H1 (cell line): ENCODE results near the gene MAMSTR. TPM values are rescaled to one million over a fixed set of nuclear protein-coding genes. Genes with fewer than 3 reads are reported as not detected.

Experiments
- CTCF ChIA-PET: fragments of 300-600 bp; sonication (Branson Sonifier 250); formaldehyde crosslinking; loops from one replicate; lab custom pipeline; 2021; ENCODE audit not compliant: partially characterized antibody; lab: Charles Lee
- POLR2A ChIA-PET: fragments of 300-600 bp; sonication (Branson Sonifier 250); formaldehyde crosslinking; loops from one replicate; lab custom pipeline; 2021; ENCODE audit warnings: inconsistent platforms; ENCODE audit not compliant: partially characterized antibody; lab: Charles Lee
- DNase-seq, 2 experiments: peaks; one replicate each; pipeline versions ENCODE4 v3.0.0 to v3.0.0-alpha.2; 2010 to 2022; ENCODE audit warnings: low spot score in 2 of 2, low read depth in 1 of 2, mixed read lengths in 1 of 2
- FAIRE-seq: peaks from 2 replicates; lab custom pipeline; 2011; peaks lifted over from hg19 to GRCh38; lab: Jason Lieb, UNC
- H2AFZ ChIP-seq: 2 replicates; pipeline ENCODE4 v1.8.1; 2012; ENCODE audit warnings: low read length, inconsistent platforms
- H2AK5ac ChIP-seq: 2 replicates; pipeline ENCODE4 v1.6.1; 2013; ENCODE audit warnings: low read depth, low read length
- H2BK120ac ChIP-seq: replicated peaks from 2 replicates; pipeline ENCODE3; 2013; ENCODE audit warnings: low read depth, low read length, inconsistent platforms
- H2BK12ac ChIP-seq: 2 replicates; pipeline ENCODE4 v1.6.1; 2013; ENCODE audit warnings: low read depth, low read length
- H2BK15ac ChIP-seq: 2 replicates; pipeline ENCODE4 v1.6.1; 2013; ENCODE audit warnings: low read length
- H2BK20ac ChIP-seq: 2 replicates; pipeline ENCODE4 v1.6.1; 2013; ENCODE audit warnings: low read length
- H2BK5ac ChIP-seq: 2 replicates; pipeline ENCODE4 v1.6.1; 2013; ENCODE audit warnings: low read depth, low read length
- H3K14ac ChIP-seq: 2 replicates; pipeline ENCODE4 v1.6.1; 2013; ENCODE audit warnings: inconsistent platforms; ENCODE audit not compliant: insufficient read length
- H3K18ac ChIP-seq: 2 replicates; pipeline ENCODE4 v1.6.1; 2013; ENCODE audit warnings: low read length; ENCODE audit errors: extremely low read depth
- H3K23ac ChIP-seq: 2 replicates; pipeline ENCODE4 v1.6.1; 2013; ENCODE audit warnings: inconsistent platforms; ENCODE audit not compliant: insufficient read length
- H3K23me2 ChIP-seq: 2 replicates; pipeline ENCODE4 v1.6.1; 2013; ENCODE audit warnings: low read depth, low read length
- H3K27ac ChIP-seq: 2 replicates; pipeline ENCODE4 v1.6.1; 2011; ENCODE audit warnings: low read depth, low read length, inconsistent platforms
- H3K27me3 ChIP-seq, 4 experiments: replicated peaks in 1 of 4; 1 replicate in 1 of 4; 2 replicates in 3 of 4; pipeline versions ENCODE4 v1.6.1 to v1.8.1; 2011 to 2013; ENCODE audit warnings: low read length in 3 of 4, mild to moderate bottlenecking in 3 of 4, inconsistent platforms in 2 of 4, mixed read lengths in 2 of 4, moderate library complexity in 1 of 4; ENCODE audit not compliant: control insufficient read depth in 3 of 4, insufficient read depth in 3 of 4; ENCODE audit errors: extremely low read depth in 1 of 4
- H3K36me3 ChIP-seq, 4 experiments: 2 replicates each; pipeline versions ENCODE4 v1.6.1 to v1.8.1; 2011 to 2013; ENCODE audit warnings: mild to moderate bottlenecking in 4 of 4, low read length in 3 of 4, moderate library complexity in 2 of 4, control low read depth in 1 of 4, inconsistent platforms in 1 of 4; ENCODE audit not compliant: insufficient read depth in 4 of 4, control insufficient read depth in 2 of 4
- H3K4ac ChIP-seq: replicated peaks from 2 replicates; pipeline ENCODE3; 2013; ENCODE audit warnings: low read length, low read depth, mixed read lengths, inconsistent platforms; ENCODE audit not compliant: insufficient read length
- H3K4me1 ChIP-seq, 4 experiments: replicated peaks in 1 of 4; 1 replicate in 1 of 4; 2 replicates in 3 of 4; pipeline versions ENCODE4 v1.6.1 to v1.8.1; 2011 to 2013; ENCODE audit warnings: low read length in 3 of 4, inconsistent platforms in 2 of 4, mixed read lengths in 1 of 4; ENCODE audit not compliant: insufficient read depth in 4 of 4, control insufficient read depth in 3 of 4
- H3K4me2 ChIP-seq, 2 experiments: 2 replicates each; pipeline versions ENCODE4 v1.6.1 to v1.8.1; 2011 to 2013; ENCODE audit warnings: low read depth in 2 of 2, low read length in 2 of 2, control low read depth in 1 of 2, inconsistent platforms in 1 of 2, mild to moderate bottlenecking in 1 of 2; ENCODE audit not compliant: insufficient read depth in 1 of 2
- H3K4me3 ChIP-seq, 4 experiments: fragments of 200-600, 300-600 bp in 1 of 4; sonication (generic), shearing (Covaris generic), sonication (Bioruptor Twin) in 1 of 4; 2 replicates each; pipeline versions ENCODE4 v1.5.1 to v1.8.1; 2011 to 2016; ENCODE audit warnings: low read length in 4 of 4, low read depth in 3 of 4, control low read depth in 2 of 4, inconsistent platforms in 2 of 4, mild to moderate bottlenecking in 2 of 4, mixed read lengths in 1 of 4, moderate library complexity in 1 of 4; ENCODE audit not compliant: insufficient read depth in 2 of 4; ENCODE audit errors: extremely low read depth in 1 of 4
- H3K56ac ChIP-seq: replicated peaks from 2 replicates; pipeline ENCODE3; 2013; ENCODE audit warnings: low read depth, mild to moderate bottlenecking, mixed read lengths, low read length, inconsistent platforms; ENCODE audit not compliant: insufficient read length
- H3K79me1 ChIP-seq: 2 replicates; pipeline ENCODE4 v1.6.1; 2013; ENCODE audit warnings: low read depth, low read length, control low read depth
- H3K79me2 ChIP-seq, 2 experiments: 2 replicates each; pipeline versions ENCODE4 v1.6.1 to v1.8.1; 2012 to 2013; ENCODE audit warnings: low read length in 2 of 2, mild to moderate bottlenecking in 2 of 2, inconsistent platforms in 1 of 2; ENCODE audit not compliant: insufficient read depth in 2 of 2, control insufficient read depth in 1 of 2
- H3K9ac ChIP-seq, 4 experiments: replicated peaks in 1 of 4; 1 replicate in 1 of 4; 2 replicates in 3 of 4; pipeline versions ENCODE4 v1.6.1 to v1.8.1; 2011 to 2013; ENCODE audit warnings: low read depth in 3 of 4, low read length in 3 of 4, control low read depth in 2 of 4, mild to moderate bottlenecking in 2 of 4, moderate library complexity in 2 of 4, inconsistent platforms in 1 of 4; ENCODE audit errors: extremely low read depth in 1 of 4
- H3K9me3 ChIP-seq, 2 experiments: 2 replicates each; pipeline versions ENCODE4 v1.6.1 to v1.8.1; 2012 to 2013; ENCODE audit warnings: mild to moderate bottlenecking in 2 of 2, moderate library complexity in 2 of 2, control low read depth in 1 of 2, inconsistent platforms in 1 of 2, low read depth in 1 of 2, low read length in 1 of 2, mixed read lengths in 1 of 2; ENCODE audit not compliant: insufficient read depth in 2 of 2
- H4K20me1 ChIP-seq, 2 experiments: replicated peaks in 1 of 2; 2 replicates each; pipeline versions ENCODE3 to v1.8.1; 2011 to 2013; ENCODE audit warnings: inconsistent platforms in 2 of 2, low read length in 2 of 2, mild to moderate bottlenecking in 1 of 2; ENCODE audit not compliant: insufficient read depth in 2 of 2, control insufficient read depth in 1 of 2
- H4K5ac ChIP-seq: 2 replicates; pipeline ENCODE4 v1.6.1; 2013; ENCODE audit warnings: low read length, low read depth, mixed read lengths, inconsistent platforms; ENCODE audit not compliant: insufficient read length
- H4K8ac ChIP-seq: 2 replicates; pipeline ENCODE4 v1.8.0; 2013; ENCODE audit warnings: mild to moderate bottlenecking, moderate library complexity, low read length, inconsistent platforms; ENCODE audit not compliant: insufficient read depth; ENCODE audit errors: extremely low read depth
- H4K91ac ChIP-seq: replicated peaks from 2 replicates; pipeline ENCODE3; 2013; ENCODE audit warnings: low read length, mixed read lengths, inconsistent platforms; ENCODE audit not compliant: insufficient read length
- ASH2L ChIP-seq: fragments of 200-600, 300-600 bp; sonication (generic); IDR thresholded peaks from one replicate; pipeline ENCODE4 v1.7.1; 2017; ENCODE audit warnings: low read length
- BCL11A ChIP-seq, 2 experiments: IDR thresholded peaks; one replicate each; pipeline ENCODE4 v1.6.1; 2011; ENCODE audit warnings: low read depth in 2 of 2, low read length in 2 of 2, mild to moderate bottlenecking in 2 of 2
- CBX5 ChIP-seq: fragments of 300-800, 300-1000 bp; sonication (generic); IDR thresholded peaks from 2 replicates; pipeline ENCODE4 v1.7.1; 2016; ENCODE audit warnings: antibody characterized with exemption, low read length, low read depth
- CEBPB ChIP-seq: IDR thresholded peaks from 2 replicates; pipeline ENCODE4 v1.6.1; 2012; ENCODE audit warnings: low read depth, low read length
- JUN ChIP-seq: IDR thresholded peaks from 2 replicates; pipeline ENCODE4 v1.6.1; 2011; ENCODE audit warnings: low read depth, mild to moderate bottlenecking, improper control_type of control experiment, low read length
- JUND ChIP-seq: IDR thresholded peaks from 2 replicates; pipeline ENCODE4 v1.6.1; 2011; ENCODE audit warnings: mild to moderate bottlenecking, improper control_type of control experiment, low read length
- KDM1A ChIP-seq: fragments of 200-600, 300-600 bp; sonication (generic); IDR thresholded peaks from 2 replicates; pipeline ENCODE4 v1.7.1; 2016; ENCODE audit warnings: mild to moderate bottlenecking, low read length, borderline replicate concordance
- MAFK ChIP-seq: IDR thresholded peaks from 2 replicates; pipeline ENCODE4 v1.6.1; 2012; ENCODE audit warnings: low read depth, mild to moderate bottlenecking, improper control_type of control experiment, low read length
- RAD21 ChIP-seq, 2 experiments: IDR thresholded peaks in 1 of 2; conservative IDR thresholded peaks in 1 of 2; 2 replicates each; pipeline ENCODE4 v1.6.1; 2011; ENCODE audit warnings: low read depth in 2 of 2, low read length in 2 of 2, improper control_type of control experiment in 1 of 2, inconsistent platforms in 1 of 2, mild to moderate bottlenecking in 1 of 2, moderate library complexity in 1 of 2
- RXRA ChIP-seq: IDR thresholded peaks from 2 replicates; pipeline ENCODE4 v1.6.1; 2011; ENCODE audit warnings: low read depth, mild to moderate bottlenecking, low read length, moderate library complexity; ENCODE audit not compliant: insufficient read depth
- SIX5 ChIP-seq: IDR thresholded peaks from 2 replicates; pipeline ENCODE4 v1.6.1; 2011; ENCODE audit warnings: mild to moderate bottlenecking, low read depth, low read length
- SRF ChIP-seq: IDR thresholded peaks from 2 replicates; pipeline ENCODE4 v1.6.1; 2011; ENCODE audit warnings: mild to moderate bottlenecking, low read depth, low read length, moderate library complexity
- TCF12 ChIP-seq: IDR thresholded peaks from 2 replicates; pipeline ENCODE4 v1.6.1; 2011; ENCODE audit warnings: low read depth, mild to moderate bottlenecking, low read length
- WGBS, 2 experiments: shearing (Covaris generic) in 1 of 2; methylation state at CpG; one replicate each; pipeline versions ENCODE4 v1.1.6 to v1.1.7; 2013 to 2015; ENCODE audit warnings: low lambda C conversion rate in 2 of 2, mixed read lengths in 2 of 2, inconsistent platforms in 1 of 2, low coverage in 1 of 2, missing lambda C conversion rate in 1 of 2; ENCODE audit not compliant: insufficient replicate concordance in 2 of 2, insufficient coverage in 1 of 2, insufficient read length in 1 of 2; ENCODE audit errors: extremely low coverage in 1 of 2, missing lambda C conversion rate in 1 of 2; 5-methylcytosine and 5-hydroxymethylcytosine counted together
- polyA plus RNA-seq, 7 experiments: library from polyadenylated mRNA; depleted of rRNA in 3 of 7; stranded (reverse) in 5 of 7; unstranded in 2 of 7; fragments of >200 nt in 5 of 7; fragments of 200-250 nt in 2 of 7; gene quantifications; 1 replicate in 5 of 7; 2 replicates in 1 of 7; 4 replicates in 1 of 7; pipeline versions ENCODE4 v1.2.1 to v1.2.3, GENCODE V29; 2011 to 2013; ENCODE audit warnings: missing spikeins in 2 of 7, mixed read lengths in 2 of 7
- total RNA-seq: library from RNA; stranded (reverse); fragmentation: NEBNext Ultra II Directional; extraction: Animal tissue kit (Norgen Biotek cat#: 25700); gene quantifications from 2 replicates; pipeline ENCODE4 v1.2.1, GENCODE V29; 2021

Gene MAMSTR
- total and polyA plus RNA-seq, 2 of the 8 experiments (the other 6 are each of a cell fraction or from before 2014, with no cell fraction given) = 2.0 to 2.3 TPM

GRCh38 chr19:48720613-48721296, 1.2 kb upstream of the MAMSTR start:
- peak overlapping the region; percentile 87 for H4K5ac ChIP-seq
- peak overlapping the region in 3 of 4 experiments; percentile 51 to 79 (median 74); a peak in 6 of 7 replicates for H3K9ac ChIP-seq
- H2BK12ac ChIP-seq = no peak overlapping the region
- ChIA-PET POLR2A (interaction anchor here (0.7 to 1.8 kb wide), 12 partner anchors 8 to 75 kb away, joined by 3 to 9 read pairs (median 4); partner anchors contain the start of genes FUT2 and IZUMO1), CTCF (interaction anchor here (0.7 to 1.2 kb wide), 4 partner anchors 9 to 529 kb away, joined by 3 to 4 read pairs (median 3); no protein-coding TSS in a partner anchor)
- H3K23ac ChIP-seq = no peak overlapping the region
- H4K91ac ChIP-seq = peak overlapping the region; percentile 92
- H2BK5ac ChIP-seq = peak overlapping the region; percentile 96
- no peaks in the 10 kb centered on the region for H3K36me3 ChIP-seq
- no peak overlapping the region for H2AK5ac ChIP-seq
- peak overlapping the region; percentile 91; the same call in 1 of the 2 replicates for H4K8ac ChIP-seq
- H2BK15ac ChIP-seq = no peak overlapping the region
- H2BK120ac ChIP-seq = no peak overlapping the region
- peak overlapping the region; percentile 68; the same call in 1 of the 2 replicates for H3K27ac ChIP-seq
- H3K14ac ChIP-seq = no peak overlapping the region
- H3K27me3 ChIP-seq = no peaks in the 10 kb centered on the region
- no peaks in the 10 kb centered on the region for H4K20me1 ChIP-seq
- peak overlapping the region; percentile 59 to 96 (median 84) for H3K4me3 ChIP-seq
- H3K18ac ChIP-seq = peak overlapping the region; percentile 99
- H3K4me2 ChIP-seq = peak overlapping the region; percentile 25 to 68
- H3K23me2 ChIP-seq = peaks cover 8% of the 10 kb centered on the region; the same call in 1 of the 2 replicates
- peak; percentile 98 for FAIRE-seq
- peaks cover 0 to 20% (median 12%) of the 10 kb centered on the region in 4 experiments; a peak in 6 of 7 replicates for H3K4me1 ChIP-seq
- WGBS, 2 experiments = 3% methylated on average over 40 of the region's 42 CpGs; no CpG with 5 or more reads in 1 of the 2 experiments
- no peak overlapping the region for H2BK20ac ChIP-seq
- no peaks in the 10 kb centered on the region for H3K79me2 ChIP-seq
- peak overlapping the region; percentile 83 for H3K56ac ChIP-seq
- H3K9me3 ChIP-seq = no peaks in the 10 kb centered on the region
- no peaks in the 10 kb centered on the region for H3K79me1 ChIP-seq
- H2AFZ ChIP-seq = no peak overlapping the region
- peak; percentile 93 to 97 for DNase-seq
- H3K4ac ChIP-seq = no peak overlapping the region
- TF ChIP-seq CBX5 = no peak
- no peak for TF ChIP-seq KDM1A
- TF ChIP-seq SIX5 = peak; percentile 100
- no peak for TF ChIP-seq JUND
- TF ChIP-seq JUN = no peak
- no peak for TF ChIP-seq BCL11A (IDR thresholded peaks at IDR 0.05; ENCODE audit: low read depth in 2 of 2, low read length in 2 of 2)
- no peak for TF ChIP-seq SRF
- no peak for TF ChIP-seq TCF12
- no peak for TF ChIP-seq RAD21 (IDR thresholded peaks at IDR 0.05 in 1 of 2, conservative IDR thresholded peaks at IDR 0.05 in 1 of 2; ENCODE audit: low read depth in 2 of 2, low read length in 2 of 2)
- no peak for TF ChIP-seq MAFK
- TF ChIP-seq RXRA = no peak
- TF ChIP-seq CEBPB = no peak
- TF ChIP-seq ASH2L = no peak
